Ascending aorta (tissue), 2 donors: Measurements from ENCODE around the gene PRDM5. TPM values are rescaled to one million over a fixed set of nuclear protein-coding genes. Genes with fewer than 3 reads are reported as not detected.

ENCODE experiments used
- DNase-seq, 2 donors: peaks; one replicate each; pipeline ENCODE4 v3.0.0-alpha.2; 2019; ENCODE audit warnings: low spot score in 2 of 2
- H3K27ac ChIP-seq, 2 donors: fragments of 200-600 bp; sonication (generic); one replicate each; pipeline ENCODE4 v1.5.1; 2016 to 2017; ENCODE audit warnings: mild to moderate bottlenecking in 1 of 2
- H3K27me3 ChIP-seq: fragments of 200-600 bp; sonication (generic); one replicate; pipeline ENCODE4 v1.5.1; 2017
- H3K36me3 ChIP-seq, 2 donors: fragments of 200-600 bp; sonication (generic); one replicate each; pipeline ENCODE4 v1.5.1; 2016
- H3K4me1 ChIP-seq, 2 donors: fragments of 200-600 bp; sonication (generic); one replicate each; pipeline ENCODE4 v1.5.1; 2016 to 2017; ENCODE audit warnings: mild to moderate bottlenecking in 1 of 2
- H3K4me3 ChIP-seq, 2 donors: fragments of 200-600 bp; sonication (generic); one replicate each; pipeline ENCODE4 v1.5.1; 2016 to 2017; ENCODE audit warnings: mild to moderate bottlenecking in 1 of 2
- H3K9me3 ChIP-seq, 2 donors: fragments of 200-600 bp; sonication (generic); one replicate each; pipeline ENCODE4 v1.5.1; 2016
- CTCF ChIP-seq, 3 experiments: fragments of 200-600 bp in 2 of 3; fragments of 450-650 bp in 1 of 3; sonication (generic) in 2 of 3; IDR thresholded peaks; one replicate each; pipeline ENCODE4 v1.5.1; 2016 to 2019; ENCODE audit warnings: antibody characterized with exemption in 3 of 3, mild to moderate bottlenecking in 1 of 3, moderate library complexity in 1 of 3
- intact Hi-C: fragments of 100-400 bp; cut with DNase I; formaldehyde crosslinking; loops from one replicate; pipeline ENCODE4 v1.15.1; 2023
- total RNA-seq: library from RNA; depleted of rRNA; stranded (reverse); fragments of >200 nt; gene quantifications from one replicate; pipeline ENCODE4 v1.1.0, GENCODE V29; 2016

Gene PRDM5
- total RNA-seq, 1 donor from 2014 or later, result 14.9 TPM

DNA sequence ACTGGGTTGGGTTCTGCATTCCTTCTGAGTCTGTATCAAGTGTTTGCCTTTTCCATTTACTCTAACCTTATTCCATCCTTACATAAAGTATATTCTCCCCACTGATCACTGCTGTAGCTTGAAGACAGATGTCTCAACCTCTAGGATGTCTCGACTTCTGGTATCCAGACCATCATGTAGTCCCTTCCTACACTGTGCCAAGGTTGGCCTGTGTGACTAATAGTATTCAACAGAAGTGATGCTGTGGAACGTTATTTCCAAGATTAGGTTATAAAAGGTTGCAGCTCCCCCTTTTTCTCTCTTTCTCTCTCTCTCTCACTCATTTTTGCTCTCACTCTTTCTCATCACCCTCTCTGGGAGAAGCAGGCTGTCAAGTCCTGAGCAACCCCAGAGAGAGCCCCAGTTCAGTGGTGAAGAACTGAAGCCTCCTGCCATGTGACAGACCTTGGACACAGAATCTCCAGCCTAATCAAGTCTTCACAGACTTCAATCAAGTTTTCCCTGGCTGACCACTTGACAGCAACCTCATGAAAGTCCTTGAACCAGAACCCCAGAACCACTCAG is 75.4 kb downstream of the PRDM5 start:
- Histone ChIP-seq H3K4me3 (no peak overlapping the region), H3K36me3 (no peaks in the 10 kb centered on the region), H3K4me1 (no peaks in the 10 kb centered on the region), H3K27ac (no peak overlapping the region), H3K27me3 (no peaks in the 10 kb centered on the region), H3K9me3 (no peaks in the 10 kb centered on the region)
- no peak for TF ChIP-seq CTCF (IDR thresholded peaks at IDR 0.05)
- intact Hi-C loops, result no loop called here
- no peak for DNase-seq

DNA sequence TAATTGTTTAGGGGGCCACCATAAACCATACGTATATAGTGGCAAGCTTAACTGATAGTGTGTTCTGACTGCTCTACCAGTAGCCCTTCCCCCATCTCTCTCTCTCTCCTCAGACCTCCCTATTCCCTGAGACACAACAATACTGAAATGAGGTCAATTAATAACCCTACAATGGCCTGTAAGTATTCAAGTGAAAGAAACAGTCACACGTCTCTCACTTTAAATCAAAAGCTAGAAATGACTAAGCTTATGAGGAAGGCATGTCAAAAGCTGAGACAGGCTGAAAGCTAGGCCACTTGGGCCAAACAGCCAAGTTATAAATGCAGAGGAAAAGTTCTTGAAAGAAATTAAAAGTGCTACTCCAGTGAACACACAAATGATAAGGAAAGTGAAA is 78.0 kb downstream of the PRDM5 start:
- no peak overlapping the region for H3K27ac ChIP-seq
- no peak for TF ChIP-seq CTCF (IDR thresholded peaks at IDR 0.05)

GRCh38 chr4:120843849-120844527 is 78.5 kb downstream of the PRDM5 start:
- intact Hi-C loops, result no loop called here
- no peak for TF ChIP-seq CTCF (IDR thresholded peaks at IDR 0.05)
- no peaks in the 10 kb centered on the region for H3K27me3 ChIP-seq
- no peaks in the 10 kb centered on the region for H3K9me3 ChIP-seq
- H3K27ac ChIP-seq, result no peak overlapping the region
- H3K4me1 ChIP-seq, result no peaks in the 10 kb centered on the region
- no peaks in the 10 kb centered on the region for H3K36me3 ChIP-seq
- no peak for DNase-seq
- H3K4me3 ChIP-seq, result no peak overlapping the region

More for the DNA sequence above, 78.0 kb downstream of the PRDM5 start:
- Histone ChIP-seq H3K36me3 (no peaks in the 10 kb centered on the region), H3K27me3 (no peaks in the 10 kb centered on the region), H3K4me3 (no peak overlapping the region), H3K9me3 (no peaks in the 10 kb centered on the region), H3K4me1 (no peaks in the 10 kb centered on the region)
- intact Hi-C loops, result no loop called here
- DNase-seq, result no peak

DNA sequence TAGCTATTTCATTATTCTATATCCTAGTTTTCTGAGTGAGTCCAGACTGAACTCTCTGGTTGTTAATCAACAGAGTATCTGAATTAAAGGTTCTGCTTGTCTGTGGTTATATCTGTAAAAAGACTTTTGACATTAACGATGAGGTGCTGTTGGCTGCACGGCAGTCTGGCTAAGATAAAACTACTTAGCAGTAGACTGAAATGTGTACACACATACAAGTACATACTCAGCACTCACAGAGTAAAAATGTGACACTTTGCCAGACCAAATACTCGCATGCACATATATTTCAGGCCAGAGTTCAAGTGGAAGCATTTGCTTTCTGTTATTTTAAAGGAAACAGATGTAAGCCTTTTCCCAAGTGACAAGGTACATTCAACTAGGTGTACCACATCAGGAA is 80.5 kb downstream of the PRDM5 start:
- no peak for DNase-seq
- no peak overlapping the region for H3K4me3 ChIP-seq
- no peak for TF ChIP-seq CTCF (IDR thresholded peaks at IDR 0.05)

GRCh38 chr4:120841580-120841979 is 80.9 kb downstream of the PRDM5 start:
- Histone ChIP-seq H3K36me3 (no peaks in the 10 kb centered on the region), H3K4me3 (no peak overlapping the region), H3K9me3 (no peaks in the 10 kb centered on the region), H3K27ac (no peak overlapping the region), H3K27me3 (no peaks in the 10 kb centered on the region), H3K4me1 (no peaks in the 10 kb centered on the region)
- no peak for DNase-seq
- TF ChIP-seq CTCF (IDR thresholded peaks at IDR 0.05), result no peak
- intact Hi-C loops, result no loop called here

More for the DNA sequence above, 80.5 kb downstream of the PRDM5 start:
- Histone ChIP-seq H3K27me3 (no peaks in the 10 kb centered on the region), H3K27ac (no peak overlapping the region), H3K9me3 (no peaks in the 10 kb centered on the region), H3K4me1 (no peaks in the 10 kb centered on the region), H3K36me3 (no peaks in the 10 kb centered on the region)
- intact Hi-C loops, result no loop called here
